ENCODE results near the gene ABCE1. TPM values are rescaled to one million over a fixed set of nuclear protein-coding genes. Genes with fewer than 3 reads are reported as not detected.

ABCE1 gene
- total and polyA plus RNA-seq, 2 experiments from 2014 or later: 70.3 to 185 TPM

DNA sequence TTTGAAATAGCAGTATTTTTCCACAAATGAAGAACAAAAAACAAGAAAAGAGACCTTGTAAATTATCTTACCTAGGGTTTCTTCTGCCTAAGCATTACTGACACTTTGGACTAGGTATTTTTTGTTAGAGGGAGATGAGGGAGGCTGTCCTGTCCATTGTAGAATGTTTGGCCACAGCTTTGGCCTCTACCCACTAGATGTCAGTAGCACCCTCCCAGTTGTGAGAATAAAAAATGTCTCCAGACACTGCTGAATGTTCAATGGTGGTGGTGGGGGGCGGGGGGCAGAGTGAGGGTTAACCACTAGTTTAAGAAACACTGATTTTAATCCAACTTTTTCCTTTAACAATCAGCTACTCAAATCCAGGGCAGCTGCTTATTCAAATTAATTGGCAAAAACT lies 56.5 kb downstream of the ABCE1 start:
- Histone ChIP-seq H3K9me2 (ENCODE audit: insufficient read depth) (no peaks in the 10 kb centered on the region), H3F3A (replicated peaks; ENCODE audit: low read depth) (no peaks in the 10 kb centered on the region), H3K4me2 (no peak overlapping the region), H3K27me3 (ENCODE audit: insufficient read depth) (no peaks in the 10 kb centered on the region), H3K36me3 (ENCODE audit: insufficient read depth) (peaks cover 22% of the 10 kb centered on the region), H3K79me2 (replicated peaks; ENCODE audit: insufficient read depth) (peaks cover 15% of the 10 kb centered on the region; the same call in 1 of the 2 replicates), H3K4me1 (ENCODE audit: insufficient read depth) (no peaks in the 10 kb centered on the region), H3K4me3 (no peak overlapping the region), H4K20me1 (replicated peaks; ENCODE audit: insufficient read depth) (peaks cover 6% of the 10 kb centered on the region; the same call in 1 of the 2 replicates), H2AFZ (no peak overlapping the region), H3K27ac (ENCODE audit: low read depth) (no peak overlapping the region)
- DNase-seq (ENCODE audit: low spot score): peak; percentile 42
- Mint-ChIP-seq H3K27ac (no peak overlapping the region), H3K9me3 (no peaks in the 10 kb centered on the region), H3K36me3 (ENCODE audit: low read depth) (peaks cover 62% of the 10 kb centered on the region), H3K27me3 (ENCODE audit: insufficient read depth, low read depth, poor library complexity) (no peaks in the 10 kb centered on the region), H3K4me1 (no peaks in the 10 kb centered on the region), H3K4me3 (no peak overlapping the region)
- TF ChIP-seq, protein P1, sequence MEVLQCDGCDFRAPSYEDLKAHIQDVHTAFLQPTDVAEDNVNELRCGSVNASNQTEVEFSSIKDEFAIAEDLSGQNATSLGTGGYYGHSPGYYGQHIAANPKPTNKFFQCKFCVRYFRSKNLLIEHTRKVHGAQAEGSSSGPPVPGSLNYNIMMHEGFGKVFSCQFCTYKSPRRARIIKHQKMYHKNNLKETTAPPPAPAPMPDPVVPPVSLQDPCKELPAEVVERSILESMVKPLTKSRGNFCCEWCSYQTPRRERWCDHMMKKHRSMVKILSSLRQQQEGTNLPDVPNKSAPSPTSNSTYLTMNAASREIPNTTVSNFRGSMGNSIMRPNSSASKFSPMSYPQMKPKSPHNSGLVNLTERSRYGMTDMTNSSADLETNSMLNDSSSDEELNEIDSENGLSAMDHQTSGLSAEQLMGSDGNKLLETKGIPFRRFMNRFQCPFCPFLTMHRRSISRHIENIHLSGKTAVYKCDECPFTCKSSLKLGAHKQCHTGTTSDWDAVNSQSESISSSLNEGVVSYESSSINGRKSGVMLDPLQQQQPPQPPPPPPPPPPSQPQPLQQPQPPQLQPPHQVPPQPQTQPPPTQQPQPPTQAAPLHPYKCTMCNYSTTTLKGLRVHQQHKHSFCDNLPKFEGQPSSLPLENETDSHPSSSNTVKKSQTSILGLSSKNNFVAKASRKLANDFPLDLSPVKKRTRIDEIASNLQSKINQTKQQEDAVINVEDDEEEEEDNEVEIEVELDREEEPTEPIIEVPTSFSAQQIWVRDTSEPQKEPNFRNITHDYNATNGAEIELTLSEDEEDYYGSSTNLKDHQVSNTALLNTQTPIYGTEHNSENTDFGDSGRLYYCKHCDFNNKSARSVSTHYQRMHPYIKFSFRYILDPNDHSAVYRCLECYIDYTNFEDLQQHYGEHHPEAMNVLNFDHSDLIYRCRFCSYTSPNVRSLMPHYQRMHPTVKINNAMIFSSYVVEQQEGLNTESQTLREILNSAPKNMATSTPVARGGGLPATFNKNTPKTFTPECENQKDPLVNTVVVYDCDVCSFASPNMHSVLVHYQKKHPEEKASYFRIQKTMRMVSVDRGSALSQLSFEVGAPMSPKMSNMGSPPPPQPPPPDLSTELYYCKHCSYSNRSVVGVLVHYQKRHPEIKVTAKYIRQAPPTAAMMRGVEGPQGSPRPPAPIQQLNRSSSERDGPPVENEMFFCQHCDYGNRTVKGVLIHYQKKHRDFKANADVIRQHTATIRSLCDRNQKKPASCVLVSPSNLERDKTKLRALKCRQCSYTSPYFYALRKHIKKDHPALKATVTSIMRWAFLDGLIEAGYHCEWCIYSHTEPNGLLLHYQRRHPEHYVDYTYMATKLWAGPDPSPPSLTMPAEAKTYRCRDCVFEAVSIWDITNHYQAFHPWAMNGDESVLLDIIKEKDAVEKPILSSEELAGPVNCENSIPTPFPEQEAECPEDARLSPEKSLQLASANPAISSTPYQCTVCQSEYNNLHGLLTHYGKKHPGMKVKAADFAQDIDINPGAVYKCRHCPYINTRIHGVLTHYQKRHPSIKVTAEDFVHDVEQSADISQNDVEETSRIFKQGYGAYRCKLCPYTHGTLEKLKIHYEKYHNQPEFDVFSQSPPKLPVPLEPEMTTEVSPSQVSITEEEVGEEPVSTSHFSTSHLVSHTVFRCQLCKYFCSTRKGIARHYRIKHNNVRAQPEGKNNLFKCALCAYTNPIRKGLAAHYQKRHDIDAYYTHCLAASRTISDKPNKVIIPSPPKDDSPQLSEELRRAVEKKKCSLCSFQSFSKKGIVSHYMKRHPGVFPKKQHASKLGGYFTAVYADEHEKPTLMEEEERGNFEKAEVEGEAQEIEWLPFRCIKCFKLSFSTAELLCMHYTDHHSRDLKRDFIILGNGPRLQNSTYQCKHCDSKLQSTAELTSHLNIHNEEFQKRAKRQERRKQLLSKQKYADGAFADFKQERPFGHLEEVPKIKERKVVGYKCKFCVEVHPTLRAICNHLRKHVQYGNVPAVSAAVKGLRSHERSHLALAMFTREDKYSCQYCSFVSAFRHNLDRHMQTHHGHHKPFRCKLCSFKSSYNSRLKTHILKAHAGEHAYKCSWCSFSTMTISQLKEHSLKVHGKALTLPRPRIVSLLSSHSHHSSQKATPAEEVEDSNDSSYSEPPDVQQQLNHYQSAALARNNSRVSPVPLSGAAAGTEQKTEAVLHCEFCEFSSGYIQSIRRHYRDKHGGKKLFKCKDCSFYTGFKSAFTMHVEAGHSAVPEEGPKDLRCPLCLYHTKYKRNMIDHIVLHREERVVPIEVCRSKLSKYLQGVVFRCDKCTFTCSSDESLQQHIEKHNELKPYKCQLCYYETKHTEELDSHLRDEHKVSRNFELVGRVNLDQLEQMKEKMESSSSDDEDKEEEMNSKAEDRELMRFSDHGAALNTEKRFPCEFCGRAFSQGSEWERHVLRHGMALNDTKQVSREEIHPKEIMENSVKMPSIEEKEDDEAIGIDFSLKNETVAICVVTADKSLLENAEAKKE (CRISPR knock-in tag; IDR thresholded peaks at IDR 0.05): no peak
- TF ChIP-seq ZNF331 (CRISPR knock-in tag; IDR thresholded peaks at IDR 0.05; ENCODE audit: low read depth): no peak
- TF ChIP-seq JUNB (IDR thresholded peaks at IDR 0.05; ENCODE audit: unreplicated experiment): no peak
- peak; percentile 48 to 64 for TF ChIP-seq CTCF (conservative IDR thresholded peaks at IDR 0.05; ENCODE audit: low read depth in 2 of 2)
- no peak for TF ChIP-seq EZH2 (IDR thresholded peaks at IDR 0.05; ENCODE audit: low read depth, unreplicated experiment)
- no peak for TF ChIP-seq EZH2phosphoT487 (IDR thresholded peaks at IDR 0.05; ENCODE audit: unreplicated experiment)
- ATAC-seq: peak; percentile 51
